Epithelial cell of proximal tubule (primary cell): ENCODE data around the gene F13A1. TPM values are rescaled to one million over a fixed set of nuclear protein-coding genes. Genes with fewer than 3 reads are reported as not detected.
A peak's percentile ranks its signal among the peaks of the same experiment; 100 is the strongest.

Experiments used
- DNase-seq: peaks from one replicate; pipeline ENCODE4 v3.0.0-alpha.2; 2011; ENCODE audit warnings: low read depth
- H3K4me3 ChIP-seq: 2 replicates; pipeline ENCODE4 v1.5.1; 2011; ENCODE audit warnings: low read depth, mild to moderate bottlenecking, low read length
- total RNA-seq: library from RNA; depleted of rRNA; stranded (reverse); fragments of >200 nt; gene quantifications from 2 replicates; pipeline ENCODE4 v1.2.3, GENCODE V29; 2015
- TF ChIP-seq, protein P1 (sequence below): conservative IDR thresholded peaks from 2 replicates; pipeline ENCODE4 v1.5.1; 2012; ENCODE audit warnings: low read depth, mild to moderate bottlenecking, low read length

Gene F13A1
- total RNA-seq, 1 donor from 2014 or later, result 5.4 TPM

DNA sequence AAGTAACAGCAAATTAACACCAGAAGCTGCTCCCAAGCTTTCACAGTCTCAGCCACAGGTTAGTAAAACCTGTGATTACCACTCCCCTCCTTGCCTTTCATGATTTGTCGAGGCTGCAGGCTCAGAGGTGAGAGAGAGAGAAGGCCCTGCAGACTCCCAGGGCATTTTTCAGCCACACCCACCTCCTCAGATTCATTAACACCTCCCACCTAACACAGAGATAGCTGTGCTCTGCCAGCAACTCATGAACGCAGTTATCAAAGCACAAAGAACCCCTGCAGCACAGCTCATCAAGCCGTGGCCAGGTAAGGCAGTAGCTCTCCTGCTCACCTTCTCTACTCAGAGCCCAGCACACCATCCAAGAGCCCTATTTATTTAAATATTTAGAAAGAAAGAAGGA is 27.1 kb downstream of the F13A1 start:
- DNase-seq, result no peak
- TF ChIP-seq, protein P1, sequence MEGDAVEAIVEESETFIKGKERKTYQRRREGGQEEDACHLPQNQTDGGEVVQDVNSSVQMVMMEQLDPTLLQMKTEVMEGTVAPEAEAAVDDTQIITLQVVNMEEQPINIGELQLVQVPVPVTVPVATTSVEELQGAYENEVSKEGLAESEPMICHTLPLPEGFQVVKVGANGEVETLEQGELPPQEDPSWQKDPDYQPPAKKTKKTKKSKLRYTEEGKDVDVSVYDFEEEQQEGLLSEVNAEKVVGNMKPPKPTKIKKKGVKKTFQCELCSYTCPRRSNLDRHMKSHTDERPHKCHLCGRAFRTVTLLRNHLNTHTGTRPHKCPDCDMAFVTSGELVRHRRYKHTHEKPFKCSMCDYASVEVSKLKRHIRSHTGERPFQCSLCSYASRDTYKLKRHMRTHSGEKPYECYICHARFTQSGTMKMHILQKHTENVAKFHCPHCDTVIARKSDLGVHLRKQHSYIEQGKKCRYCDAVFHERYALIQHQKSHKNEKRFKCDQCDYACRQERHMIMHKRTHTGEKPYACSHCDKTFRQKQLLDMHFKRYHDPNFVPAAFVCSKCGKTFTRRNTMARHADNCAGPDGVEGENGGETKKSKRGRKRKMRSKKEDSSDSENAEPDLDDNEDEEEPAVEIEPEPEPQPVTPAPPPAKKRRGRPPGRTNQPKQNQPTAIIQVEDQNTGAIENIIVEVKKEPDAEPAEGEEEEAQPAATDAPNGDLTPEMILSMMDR, result no peak
- no peak overlapping the region for H3K4me3 ChIP-seq

DNA sequence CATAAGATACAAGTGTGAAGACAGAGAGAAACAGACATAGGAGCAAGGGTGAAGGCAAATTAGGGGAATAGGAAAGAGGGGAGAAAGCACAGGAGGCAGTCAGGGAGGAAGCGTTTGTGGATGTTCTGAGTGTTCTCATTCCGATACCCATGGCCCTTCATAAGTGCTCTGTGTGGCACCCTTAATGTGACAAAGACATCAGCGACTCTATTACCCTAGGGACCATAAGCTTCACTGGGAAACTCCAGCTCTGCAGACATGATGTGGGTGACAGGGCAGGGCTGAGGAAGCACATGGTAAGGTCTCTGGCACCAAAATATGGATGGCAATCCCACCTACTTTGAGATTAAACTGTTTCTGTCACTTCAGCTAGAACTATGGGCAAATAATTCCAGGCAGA is 33.0 kb downstream of the F13A1 start:
- no peak overlapping the region for H3K4me3 ChIP-seq
- DNase-seq, result no peak
- TF ChIP-seq, protein P1, result no peak

DNA sequence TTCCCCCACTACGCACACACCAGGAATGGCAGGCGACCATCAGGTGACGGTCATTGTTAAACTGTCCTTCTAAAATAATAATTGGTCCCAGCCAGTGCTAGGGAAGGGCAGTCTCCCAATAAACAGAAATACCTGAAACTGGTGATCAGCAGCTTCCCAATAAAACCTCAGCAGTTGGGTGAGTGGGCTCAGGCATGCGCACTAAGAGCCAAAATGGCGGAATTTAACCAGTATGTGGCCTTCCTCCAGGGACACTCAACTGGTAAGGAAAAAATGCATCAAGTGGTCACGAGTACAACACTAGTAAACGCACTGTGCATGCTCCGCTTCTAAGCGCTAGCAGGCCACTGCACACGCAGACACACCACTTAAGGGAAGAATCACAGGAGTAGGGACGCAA is 34.8 kb downstream of the F13A1 start:
- H3K4me3 ChIP-seq, result no peak overlapping the region
- no peak for DNase-seq
- TF ChIP-seq, protein P1, result no peak

DNA sequence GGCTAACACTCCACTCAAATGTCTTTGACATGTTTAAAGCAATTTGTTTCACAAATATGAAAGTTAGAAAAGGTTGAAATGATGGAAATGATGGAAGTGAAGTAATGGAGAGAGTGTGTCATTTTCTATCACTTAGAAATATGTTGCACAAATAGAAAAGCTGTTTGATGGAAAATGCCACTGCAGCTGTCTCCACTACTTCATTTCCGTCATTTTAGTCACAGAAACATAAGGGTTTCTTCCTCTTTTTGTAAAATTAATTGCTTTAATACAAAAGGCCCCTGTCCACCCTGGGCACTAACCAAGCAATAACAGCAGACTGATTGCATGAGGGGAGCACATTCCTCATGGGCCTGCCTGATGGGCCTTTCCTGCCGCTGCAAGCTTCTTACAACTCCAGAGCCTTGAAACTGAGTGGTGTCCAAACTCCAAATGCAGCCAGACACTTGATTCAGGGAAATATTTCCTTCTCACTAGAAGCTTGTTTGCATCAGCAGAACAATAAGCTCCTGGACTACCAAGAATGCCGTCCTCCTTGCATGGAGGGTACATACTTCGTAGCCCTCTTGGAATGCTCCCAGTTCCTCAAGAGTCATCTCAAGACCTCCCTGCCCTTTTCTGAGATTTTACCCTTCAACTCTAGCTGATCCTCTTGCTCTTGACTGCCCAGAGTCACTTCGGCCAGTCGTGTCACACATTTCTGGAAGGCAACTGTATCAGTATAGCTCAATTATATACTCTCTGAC is 36.1 kb downstream of the F13A1 start:
- TF ChIP-seq, protein P1, result no peak
- DNase-seq, result no peak
- H3K4me3 ChIP-seq, result no peak overlapping the region

DNA sequence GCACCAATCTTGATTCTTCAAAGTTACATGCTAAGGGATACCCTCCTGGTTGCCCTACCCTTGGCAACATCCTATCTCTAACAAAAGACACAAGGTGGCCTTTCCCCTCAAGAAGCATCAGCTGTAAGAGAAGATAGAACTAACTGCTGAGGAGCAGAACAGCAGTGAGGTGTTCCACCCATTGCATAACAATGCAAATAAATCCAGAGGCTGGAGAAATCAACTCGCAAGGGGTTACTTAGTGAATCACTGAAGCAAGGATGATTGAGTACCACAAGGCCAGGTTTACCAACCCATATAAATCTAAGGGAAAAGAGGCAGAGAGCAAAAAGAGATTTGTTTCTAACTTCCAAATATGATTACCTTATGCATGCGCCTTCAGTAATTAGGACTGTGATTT is 36.7 kb downstream of the F13A1 start:
- TF ChIP-seq, protein P1, result no peak
- H3K4me3 ChIP-seq, result no peak overlapping the region
- no peak for DNase-seq

DNA sequence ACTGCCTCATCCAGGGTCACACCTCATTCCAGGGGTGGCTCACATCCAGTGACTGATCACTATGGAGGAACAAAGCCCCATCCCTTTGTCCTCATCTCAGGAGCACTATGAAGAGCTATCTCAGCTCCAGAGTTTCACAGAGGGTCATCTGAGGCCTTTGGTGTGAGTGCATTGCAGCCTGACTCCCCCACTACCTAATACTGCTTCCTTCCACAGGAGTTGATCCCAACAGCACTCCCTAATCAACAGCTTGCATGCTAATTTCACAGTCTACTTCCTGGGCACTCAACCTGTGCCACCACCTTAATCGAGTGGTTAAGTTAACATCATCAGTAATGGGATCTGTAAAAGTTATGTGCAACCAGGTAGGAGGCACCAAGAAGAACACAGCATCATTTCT is 37.7 kb downstream of the F13A1 start:
- no peak for DNase-seq
- TF ChIP-seq, protein P1, result no peak
- H3K4me3 ChIP-seq, result no peak overlapping the region

DNA sequence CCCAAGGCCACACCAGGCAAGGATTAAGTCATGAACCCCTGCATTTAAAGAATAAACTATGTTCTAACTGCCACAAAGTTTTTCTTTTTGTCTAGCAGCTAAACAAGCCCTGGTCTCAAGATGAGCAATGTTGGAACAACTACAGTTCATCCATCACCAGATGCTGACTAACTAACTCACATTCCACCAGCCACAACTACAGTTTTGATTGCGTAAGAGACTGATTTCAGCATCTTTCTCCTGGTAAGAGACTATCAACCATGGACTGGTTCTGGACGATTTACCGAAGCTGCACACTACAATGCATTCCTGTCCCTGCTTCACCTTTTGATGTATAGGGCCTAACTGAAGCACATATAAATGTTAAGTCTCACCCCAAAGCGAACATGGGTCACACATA is 43.0 kb downstream of the F13A1 start:
- DNase-seq, result peak; percentile 58
- TF ChIP-seq, protein P1, result no peak
- H3K4me3 ChIP-seq, result no peak overlapping the region
